BLaER1 treated with 17β-estradiol and CSF1 and Interleukin-3, amounts not matched to agents 10 nM and 100 nM (cell line): ENCODE measurements around the gene ERC2.

Experiments used
- H3K27ac ChIP-seq, 11 experiments: shearing (Covaris generic); formaldehyde crosslinking; 2 replicates each; pipeline ENCODE4 v1.8.1; 2022
- H3K27me3 ChIP-seq, 11 experiments: shearing (Covaris generic); formaldehyde crosslinking; 2 replicates each; pipeline ENCODE4 v1.8.1; 2022
- H3K36me3 ChIP-seq, 11 experiments: shearing (Covaris generic); formaldehyde crosslinking; 2 replicates each; pipeline ENCODE4 v1.8.1; 2022
- H3K4me1 ChIP-seq, 10 experiments: shearing (Covaris generic); formaldehyde crosslinking; 2 replicates each; pipeline ENCODE4 v1.8.1; 2022
- H3K4me2 ChIP-seq, 11 experiments: shearing (Covaris generic); formaldehyde crosslinking; 2 replicates each; pipeline ENCODE4 v1.8.1; 2022
- H3K4me3 ChIP-seq, 10 experiments: shearing (Covaris generic); formaldehyde crosslinking; 2 replicates each; pipeline ENCODE4 v1.8.1; 2022
- H3K9ac ChIP-seq, 11 experiments: shearing (Covaris generic); formaldehyde crosslinking; 2 replicates each; pipeline ENCODE4 v1.8.1; 2022
- H3K9me3 ChIP-seq, 11 experiments: shearing (Covaris generic); formaldehyde crosslinking; replicated peaks in 1 of 11; 2 replicates each; pipeline ENCODE4 v1.8.1; 2022
- H4K20me1 ChIP-seq, 11 experiments: shearing (Covaris generic); formaldehyde crosslinking; 2 replicates each; pipeline ENCODE4 v1.8.1; 2022
- Cebpa-rat ChIP-seq, 11 experiments: shearing (Covaris generic); IDR thresholded peaks; 2 replicates each; pipeline ENCODE4 v1.8.1; 2022

The ERC2 gene

GRCh38 chr3:56294286-56294685 lies 174.0 kb downstream of the ERC2 start:
- peak overlapping the region in 2 of 11 experiments; percentile 91; a peak in 3 of 22 replicates for H3K4me2 ChIP-seq
- no peaks in the 10 kb centered on the region for H3K27me3 ChIP-seq
- peaks cover 0 to 76% (median 4%) of the 10 kb centered on the region in 10 experiments; a peak in 9 of 20 replicates for H3K4me1 ChIP-seq
- no peak overlapping the region for H3K4me3 ChIP-seq
- H3K27ac ChIP-seq, result 0 out of 22 replicates have a peak overlapping the region, but pooled peaks of 1 of the 11 experiments have one; percentile 4
- no peaks in the 10 kb centered on the region for H3K9me3 ChIP-seq
- no peaks in the 10 kb centered on the region for H3K36me3 ChIP-seq
- TF ChIP-seq Cebpa-rat (IDR thresholded peaks at IDR 0.05), result no peak
- no peaks in the 10 kb centered on the region for H4K20me1 ChIP-seq
- no peak overlapping the region for H3K9ac ChIP-seq

DNA sequence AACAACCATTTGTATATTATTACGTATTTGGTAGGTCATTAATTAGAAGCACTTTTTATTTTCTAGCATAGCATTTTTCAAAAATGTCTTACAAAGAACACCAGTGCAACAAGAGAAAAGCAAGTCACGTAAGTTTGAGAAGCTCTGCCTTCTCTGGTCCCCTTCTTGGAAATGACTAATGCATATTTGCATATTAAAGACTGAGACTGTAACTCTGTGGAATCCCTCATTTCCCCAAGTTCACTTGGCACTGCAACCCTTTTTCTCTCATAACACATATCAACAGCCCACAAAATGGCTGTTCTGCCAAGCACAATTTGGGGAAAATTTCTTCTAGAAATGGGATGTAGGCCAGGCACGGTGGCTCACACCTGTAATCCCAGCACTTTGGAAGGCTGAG lies 176.3 kb downstream of the ERC2 start:
- H3K4me2 ChIP-seq, result peak overlapping the region in 3 of 11 experiments; percentile 66 to 91 (median 91); a peak in 6 of 22 replicates
- H3K4me1 ChIP-seq, result peaks cover 0 to 91% (median 6%) of the 10 kb centered on the region in 10 experiments; a peak in 9 of 20 replicates

GRCh38 chr3:56291244-56291680 lies 177.0 kb downstream of the ERC2 start:
- Histone ChIP-seq H3K4me3 (no peak overlapping the region), H3K9me3 (no peaks in the 10 kb centered on the region), H3K9ac (peak overlapping the region in 3 of 11 experiments; percentile 64 to 77 (median 73); a peak in 6 of 22 replicates), H4K20me1 (no peaks in the 10 kb centered on the region), H3K4me1 (peaks cover 0 to 84% (median 6%) of the 10 kb centered on the region in 10 experiments; a peak in 9 of 20 replicates), H3K27ac (peak overlapping the region in 4 of 11 experiments; percentile 17 to 94 (median 88); a peak in 7 of 22 replicates), H3K36me3 (no peaks in the 10 kb centered on the region), H3K27me3 (no peaks in the 10 kb centered on the region), H3K4me2 (peak overlapping the region in 3 of 11 experiments; percentile 66 to 91 (median 91); a peak in 6 of 22 replicates)
- no peak for TF ChIP-seq Cebpa-rat (IDR thresholded peaks at IDR 0.05)

More for the DNA sequence above, 176.3 kb downstream of the ERC2 start:
- Histone ChIP-seq H3K36me3 (no peaks in the 10 kb centered on the region), H3K27me3 (no peaks in the 10 kb centered on the region), H3K9me3 (no peaks in the 10 kb centered on the region), H4K20me1 (no peaks in the 10 kb centered on the region), H3K4me3 (no peak overlapping the region), H3K27ac (peak overlapping the region in 4 of 11 experiments; percentile 19 to 94 (median 88); a peak in 7 of 22 replicates), H3K9ac (peak overlapping the region in 3 of 11 experiments; percentile 64 to 77 (median 73); a peak in 6 of 22 replicates)
- no peak for TF ChIP-seq Cebpa-rat (IDR thresholded peaks at IDR 0.05)

- Histone ChIP-seq H3K9me3 (no peaks in the 10 kb centered on the region), H3K36me3 (no peaks in the 10 kb centered on the region), H4K20me1 (no peaks in the 10 kb centered on the region), H3K4me1 (peaks cover 0 to 81% (median 6%) of the 10 kb centered on the region in 10 experiments; a peak in 9 of 20 replicates), H3K9ac (peak overlapping the region in 3 of 11 experiments; percentile 44 to 77 (median 73); a peak in 6 of 22 replicates), H3K27me3 (no peaks in the 10 kb centered on the region), H3K4me2 (peak overlapping the region in 3 of 11 experiments; percentile 66 to 91 (median 91); a peak in 6 of 22 replicates), H3K4me3 (peak overlapping the region in 1 of 10 experiments; percentile 14; a peak in 2 of 20 replicates), H3K27ac (peak overlapping the region in 3 of 11 experiments; percentile 84 to 94 (median 93); a peak in 6 of 22 replicates)
- TF ChIP-seq Cebpa-rat (IDR thresholded peaks at IDR 0.05), result no peak
Observed at GRCh38 chr3:56290374-56290773, 177.9 kb downstream of the ERC2 start.

DNA sequence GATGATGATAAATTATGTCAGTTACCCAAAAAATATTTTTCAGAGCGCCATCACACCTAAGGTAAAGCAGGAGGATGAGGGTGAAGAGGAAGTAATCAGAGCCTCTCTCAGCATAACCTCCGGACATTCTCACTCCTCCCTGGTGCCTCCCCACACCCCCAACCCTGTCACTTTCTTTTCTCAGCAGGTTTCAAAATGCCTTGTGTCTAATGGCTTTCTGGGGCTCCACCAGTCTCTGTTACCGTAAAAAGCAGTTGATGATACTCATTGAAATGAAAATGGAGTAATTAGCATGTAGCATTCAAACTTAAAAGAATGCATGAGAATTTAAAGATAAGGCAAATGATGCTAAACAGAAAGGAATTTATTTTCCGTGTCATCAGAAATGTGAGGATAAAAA lies 180.0 kb downstream of the ERC2 start:
- Histone ChIP-seq H3K4me3 (no peak overlapping the region), H3K9me3 (no peaks in the 10 kb centered on the region), H3K9ac (no peak overlapping the region), H4K20me1 (no peaks in the 10 kb centered on the region), H3K4me2 (peak overlapping the region in 2 of 11 experiments; percentile 91; a peak in 4 of 22 replicates), H3K36me3 (no peaks in the 10 kb centered on the region), H3K27me3 (no peaks in the 10 kb centered on the region), H3K27ac (no peak overlapping the region), H3K4me1 (peaks cover 0 to 74% (median 6%) of the 10 kb centered on the region in 10 experiments; a peak in 9 of 20 replicates)
- TF ChIP-seq Cebpa-rat (IDR thresholded peaks at IDR 0.05), result no peak

GRCh38 chr3:56282341-56282740 lies 185.9 kb downstream of the ERC2 start:
- H3K9me3 ChIP-seq, result peaks cover 0 to 24% (median 0%) of the 10 kb centered on the region in 11 experiments; a peak in 3 of 22 replicates
- H3K9ac ChIP-seq, result no peak overlapping the region
- H3K27me3 ChIP-seq, result no peaks in the 10 kb centered on the region
- H3K4me2 ChIP-seq, result peak overlapping the region in 1 of 11 experiments; percentile 40; a peak in 2 of 22 replicates
- peaks cover 0 to 29% (median 0%) of the 10 kb centered on the region in 10 experiments; a peak in 5 of 20 replicates for H3K4me1 ChIP-seq
- no peaks in the 10 kb centered on the region for H4K20me1 ChIP-seq
- no peak overlapping the region for H3K4me3 ChIP-seq
- no peak overlapping the region for H3K27ac ChIP-seq
- no peak for TF ChIP-seq Cebpa-rat (IDR thresholded peaks at IDR 0.05)
- no peaks in the 10 kb centered on the region for H3K36me3 ChIP-seq

DNA sequence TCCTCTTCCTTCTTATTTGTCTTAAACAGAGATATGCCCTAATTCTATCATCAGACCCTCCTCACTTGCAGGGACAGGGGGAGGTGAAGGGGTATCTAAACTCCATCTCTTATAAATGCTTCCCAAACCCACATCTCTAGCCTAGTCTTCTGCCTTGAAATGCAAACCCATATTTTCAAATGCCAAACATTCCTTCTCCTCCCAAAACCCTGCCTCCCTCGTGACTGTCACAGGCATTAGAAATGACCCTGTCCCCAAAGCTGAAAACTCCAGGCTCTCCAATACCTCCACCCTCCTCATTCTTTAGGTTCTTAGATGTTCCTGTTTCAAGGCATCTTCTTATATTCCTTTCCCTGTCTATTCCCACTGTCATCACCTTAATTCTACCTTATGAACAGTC lies 191.0 kb downstream of the ERC2 start:
- TF ChIP-seq Cebpa-rat (IDR thresholded peaks at IDR 0.05), result no peak
- Histone ChIP-seq H3K9me3 (peaks cover 0 to 24% (median 0%) of the 10 kb centered on the region in 11 experiments; a peak in 3 of 22 replicates), H3K4me2 (no peak overlapping the region), H3K27ac (no peak overlapping the region), H3K36me3 (no peaks in the 10 kb centered on the region), H3K9ac (no peak overlapping the region), H3K4me1 (peaks cover 0 to 2% (median 0%) of the 10 kb centered on the region in 10 experiments; a peak in 1 of 20 replicates), H3K27me3 (no peaks in the 10 kb centered on the region), H4K20me1 (no peaks in the 10 kb centered on the region), H3K4me3 (no peak overlapping the region)

- no peak overlapping the region for H3K4me3 ChIP-seq
- no peak overlapping the region for H3K27ac ChIP-seq
- no peaks in the 10 kb centered on the region for H3K27me3 ChIP-seq
- no peak overlapping the region for H3K9ac ChIP-seq
- H3K4me1 ChIP-seq, result no peaks in the 10 kb centered on the region
- no peaks in the 10 kb centered on the region for H4K20me1 ChIP-seq
- TF ChIP-seq Cebpa-rat (IDR thresholded peaks at IDR 0.05), result no peak
- peaks cover 0 to 23% (median 0%) of the 10 kb centered on the region in 11 experiments; a peak in 3 of 22 replicates for H3K9me3 ChIP-seq
- H3K36me3 ChIP-seq, result no peaks in the 10 kb centered on the region
- H3K4me2 ChIP-seq, result no peak overlapping the region
Observed at GRCh38 chr3:56275120-56275519, 193.1 kb downstream of the ERC2 start.

DNA sequence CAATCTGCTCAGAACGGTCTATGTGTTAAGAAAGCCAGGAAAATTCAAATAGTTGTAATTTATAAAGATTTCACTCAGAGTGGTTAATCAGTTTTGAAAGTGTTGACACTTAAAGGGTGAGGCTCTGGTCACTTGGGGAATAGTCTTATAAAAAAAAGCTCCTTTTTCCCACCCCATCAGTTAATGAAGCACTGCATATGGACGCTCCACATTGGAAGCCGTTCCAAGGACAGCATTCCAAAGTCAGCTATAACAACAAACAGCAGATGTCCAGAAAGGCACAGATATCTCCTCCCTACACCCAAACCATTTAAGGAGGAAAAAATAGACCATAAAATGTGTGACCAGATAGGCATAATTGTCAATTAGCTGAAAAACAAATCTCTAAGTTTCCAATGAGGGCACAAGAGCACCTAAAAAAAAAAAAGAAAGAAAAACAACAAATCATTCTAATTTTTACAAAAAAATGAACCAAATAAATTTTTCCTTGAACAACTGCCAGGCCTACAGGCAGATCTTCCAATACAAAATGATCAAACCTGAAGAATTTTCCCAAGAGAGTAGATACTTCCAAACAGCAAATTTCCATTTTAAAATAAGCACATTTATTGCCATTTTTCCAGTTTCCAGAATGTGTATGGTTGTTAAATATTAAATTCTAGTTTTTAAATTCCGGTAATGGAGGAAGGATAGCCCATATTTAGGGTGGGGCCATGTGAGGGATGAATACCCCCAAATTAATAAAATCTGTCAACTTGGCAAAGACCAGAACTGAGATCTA lies 198.3 kb downstream of the ERC2 start:
- no peak overlapping the region for H3K4me2 ChIP-seq
- H3K4me1 ChIP-seq, result no peaks in the 10 kb centered on the region
- H3K27me3 ChIP-seq, result no peaks in the 10 kb centered on the region
- H4K20me1 ChIP-seq, result no peaks in the 10 kb centered on the region
- no peaks in the 10 kb centered on the region for H3K36me3 ChIP-seq
- H3K9ac ChIP-seq, result no peak overlapping the region
- no peak for TF ChIP-seq Cebpa-rat (IDR thresholded peaks at IDR 0.05)
- no peak overlapping the region for H3K4me3 ChIP-seq
- H3K9me3 ChIP-seq, result peaks cover 0 to 5% (median 0%) of the 10 kb centered on the region in 11 experiments; a peak in 3 of 22 replicates
- no peak overlapping the region for H3K27ac ChIP-seq
